A549 (cell line): Measurements from ENCODE around the gene INHA. TPM values are rescaled to one million over a fixed set of nuclear protein-coding genes. Genes with fewer than 3 reads are reported as not detected.

Source experiments
- ATAC-seq, 2 experiments: fragments of 200-7000 bp in 1 of 2; fragments of >200 bp in 1 of 2; cut with Nextera tagmentation in 1 of 2; cut with Tn5 transposase in 1 of 2; 3 replicates each; pipeline versions ENCODE4 v1.8.0 to v1.9.1; 2018 to 2020; ENCODE audit warnings: mild to moderate bottlenecking in 1 of 2, moderate library complexity in 1 of 2
- CTCF ChIA-PET: fragments of 300-600 bp; sonication (Branson Sonifier 250); formaldehyde crosslinking; extraction: SDS; loops from one replicate; lab custom pipeline; 2021; ENCODE audit warnings: antibody characterized with exemption, inconsistent platforms; lab: Yijun Ruan, JAX
- POLR2A ChIA-PET: fragments of 350-600 bp; formaldehyde crosslinking; extraction: SDS; loops from one replicate; lab custom pipeline; 2021; ENCODE audit warnings: antibody characterized with exemption, inconsistent platforms; lab: Yijun Ruan, JAX
- DNase-seq, 2 experiments: peaks; one replicate each; pipeline versions ENCODE4 v3.0.0 to v3.0.0-alpha.2; 2011 to 2016; ENCODE audit warnings: low read depth in 1 of 2, low spot score in 1 of 2
- FAIRE-seq: peaks from 2 replicates; lab custom pipeline; 2011; peaks lifted over from hg19 to GRCh38; lab: Jason Lieb, UNC
- H3K27ac ChIP-seq, 2 experiments: fragments of >200 bp; sonication (Bioruptor Twin); formaldehyde crosslinking; 3 replicates each; pipeline ENCODE4 v1.5.1; 2016 to 2017
- H3K4me1 ChIP-seq: fragments of >200 bp; sonication (Bioruptor Twin); formaldehyde crosslinking; 3 replicates; pipeline ENCODE4 v1.6.1; 2016
- H3K4me2 ChIP-seq: fragments of >200 bp; sonication (Bioruptor Twin); formaldehyde crosslinking; 3 replicates; pipeline ENCODE4 v1.6.1; 2016
- H3K4me3 ChIP-seq: fragments of >200 bp; sonication (Bioruptor Twin); formaldehyde crosslinking; 3 replicates; pipeline ENCODE4 v1.5.1; 2016
- H3K9me3 ChIP-seq: fragments of >200 bp; sonication (Bioruptor Twin); formaldehyde crosslinking; 3 replicates; pipeline ENCODE4 v1.6.1; 2016
- BCL3 ChIP-seq: fragments of >200 bp; sonication (Bioruptor Twin); formaldehyde crosslinking; IDR thresholded peaks from 3 replicates; pipeline ENCODE4 v1.6.1; 2016
- CEBPB ChIP-seq, 2 experiments: fragments of >200 bp in 1 of 2; sonication (Bioruptor Twin) in 1 of 2; formaldehyde crosslinking in 1 of 2; IDR thresholded peaks; 2 replicates each; pipeline ENCODE4 v1.6.1; 2012 to 2016
- CHD4 ChIP-seq: fragments of 200-600 bp; sonication (generic); IDR thresholded peaks from 2 replicates; pipeline ENCODE4 v1.6.1; 2016; ENCODE audit warnings: antibody characterized with exemption, mild to moderate bottlenecking, borderline replicate concordance
- EP300 ChIP-seq, 2 experiments: fragments of >200 bp; sonication (Bioruptor Twin); formaldehyde crosslinking; IDR thresholded peaks; 2 replicates in 1 of 2; 3 replicates in 1 of 2; pipeline ENCODE4 v1.6.1; 2016 to 2017
- ESRRA ChIP-seq: fragments of 150-350 bp; IDR thresholded peaks from 2 replicates; pipeline ENCODE4 v1.6.1; 2014; ENCODE audit warnings: mild to moderate bottlenecking, low read length, borderline replicate concordance
- FOSB ChIP-seq: fragments of 250-450 bp; sonication (Bioruptor Pico); IDR thresholded peaks from 2 replicates; pipeline ENCODE4 v1.5.0; 2020; ENCODE audit warnings: mild to moderate bottlenecking, moderate library complexity
- GATA3 ChIP-seq: IDR thresholded peaks from 2 replicates; pipeline ENCODE4 v1.6.1; 2012; ENCODE audit warnings: borderline replicate concordance
- HEYL ChIP-seq: fragments of 250-450 bp; sonication (Bioruptor Pico); IDR thresholded peaks from 2 replicates; pipeline ENCODE4 v1.8.0; 2021; ENCODE audit warnings: mild to moderate bottlenecking, moderate library complexity
- HOXA7 ChIP-seq: fragments of 250-450 bp; sonication (Bioruptor Pico); IDR thresholded peaks from 2 replicates; pipeline ENCODE4 v1.5.0; 2020; ENCODE audit warnings: mild to moderate bottlenecking, moderate library complexity
- HOXB13 ChIP-seq: fragments of 250-450 bp; sonication (Bioruptor Pico); IDR thresholded peaks from 2 replicates; pipeline ENCODE4 v1.5.0; 2020; ENCODE audit warnings: low read depth, mild to moderate bottlenecking, moderate library complexity
- HOXB5 ChIP-seq: fragments of 250-450 bp; sonication (Bioruptor Pico); IDR thresholded peaks from 2 replicates; pipeline ENCODE4 v1.5.0; 2020; ENCODE audit warnings: mild to moderate bottlenecking, moderate library complexity
- JUNB ChIP-seq: fragments of >200 bp; sonication (Bioruptor Twin); formaldehyde crosslinking; IDR thresholded peaks from 2 replicates; pipeline ENCODE4 v1.6.1; 2016
- RFX5 ChIP-seq: fragments of 450-650 bp; IDR thresholded peaks from 2 replicates; pipeline ENCODE4 v1.7.1; 2014; ENCODE audit warnings: antibody characterized with exemption, mild to moderate bottlenecking, moderate library complexity
- RNF2 ChIP-seq: fragments of 200-600 bp; sonication (generic); IDR thresholded peaks from 2 replicates; pipeline ENCODE4 v1.6.1; 2016; ENCODE audit warnings: low read depth, mild to moderate bottlenecking, antibody characterized with exemption, moderate library complexity, borderline replicate concordance
- ZFP36 ChIP-seq: fragments of 450-650 bp; IDR thresholded peaks from 2 replicates; pipeline ENCODE4 v1.6.1; 2014; ENCODE audit warnings: borderline replicate concordance; ENCODE audit not compliant: partially characterized antibody
- WGBS: methylation state at CpG from one replicate; pipeline ENCODE4 v1.1.6; 2017; ENCODE audit errors: missing lambda C conversion rate; 5-methylcytosine and 5-hydroxymethylcytosine counted together
- polyA plus RNA-seq, 4 experiments: library from polyadenylated mRNA; depleted of rRNA in 3 of 4; stranded (reverse); fragments of >200 nt; fragmentation: RNase III in 1 of 4; extraction: RNeasy Plus Mini Kit Qiagen cat#74134 plus additional on column Dnase treatment in 1 of 4; gene quantifications; 2 replicates in 3 of 4; 3 replicates in 1 of 4; pipeline ENCODE4 v1.2.3, GENCODE V29; 2011 to 2017
- TF ChIP-seq, protein P1 (sequence below): fragments of 450-650 bp; IDR thresholded peaks from 2 replicates; pipeline ENCODE4 v1.6.1; 2014; ENCODE audit warnings: antibody characterized with exemption
- TF ChIP-seq, protein P2 (sequence below): fragments of 200-600 bp; sonication (generic); IDR thresholded peaks from 2 replicates; pipeline ENCODE4 v1.6.1; 2016; ENCODE audit warnings: antibody characterized with exemption, mild to moderate bottlenecking, moderate library complexity
- TF ChIP-seq, protein P3 (sequence below): IDR thresholded peaks from 2 replicates; pipeline ENCODE4 v1.6.1; 2012

Gene INHA
- polyA plus RNA-seq, 2 of the 4 experiments (the other 2 are of a cell fraction): 0.49 to 0.72 TPM

GRCh38 chr2:219531639-219532377 is 40.3 kb upstream of the INHA start:
- TF ChIP-seq, protein P1, sequence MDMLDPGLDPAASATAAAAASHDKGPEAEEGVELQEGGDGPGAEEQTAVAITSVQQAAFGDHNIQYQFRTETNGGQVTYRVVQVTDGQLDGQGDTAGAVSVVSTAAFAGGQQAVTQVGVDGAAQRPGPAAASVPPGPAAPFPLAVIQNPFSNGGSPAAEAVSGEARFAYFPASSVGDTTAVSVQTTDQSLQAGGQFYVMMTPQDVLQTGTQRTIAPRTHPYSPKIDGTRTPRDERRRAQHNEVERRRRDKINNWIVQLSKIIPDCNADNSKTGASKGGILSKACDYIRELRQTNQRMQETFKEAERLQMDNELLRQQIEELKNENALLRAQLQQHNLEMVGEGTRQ: no peak
- no peak for TF ChIP-seq CHD4
- TF ChIP-seq, protein P2, sequence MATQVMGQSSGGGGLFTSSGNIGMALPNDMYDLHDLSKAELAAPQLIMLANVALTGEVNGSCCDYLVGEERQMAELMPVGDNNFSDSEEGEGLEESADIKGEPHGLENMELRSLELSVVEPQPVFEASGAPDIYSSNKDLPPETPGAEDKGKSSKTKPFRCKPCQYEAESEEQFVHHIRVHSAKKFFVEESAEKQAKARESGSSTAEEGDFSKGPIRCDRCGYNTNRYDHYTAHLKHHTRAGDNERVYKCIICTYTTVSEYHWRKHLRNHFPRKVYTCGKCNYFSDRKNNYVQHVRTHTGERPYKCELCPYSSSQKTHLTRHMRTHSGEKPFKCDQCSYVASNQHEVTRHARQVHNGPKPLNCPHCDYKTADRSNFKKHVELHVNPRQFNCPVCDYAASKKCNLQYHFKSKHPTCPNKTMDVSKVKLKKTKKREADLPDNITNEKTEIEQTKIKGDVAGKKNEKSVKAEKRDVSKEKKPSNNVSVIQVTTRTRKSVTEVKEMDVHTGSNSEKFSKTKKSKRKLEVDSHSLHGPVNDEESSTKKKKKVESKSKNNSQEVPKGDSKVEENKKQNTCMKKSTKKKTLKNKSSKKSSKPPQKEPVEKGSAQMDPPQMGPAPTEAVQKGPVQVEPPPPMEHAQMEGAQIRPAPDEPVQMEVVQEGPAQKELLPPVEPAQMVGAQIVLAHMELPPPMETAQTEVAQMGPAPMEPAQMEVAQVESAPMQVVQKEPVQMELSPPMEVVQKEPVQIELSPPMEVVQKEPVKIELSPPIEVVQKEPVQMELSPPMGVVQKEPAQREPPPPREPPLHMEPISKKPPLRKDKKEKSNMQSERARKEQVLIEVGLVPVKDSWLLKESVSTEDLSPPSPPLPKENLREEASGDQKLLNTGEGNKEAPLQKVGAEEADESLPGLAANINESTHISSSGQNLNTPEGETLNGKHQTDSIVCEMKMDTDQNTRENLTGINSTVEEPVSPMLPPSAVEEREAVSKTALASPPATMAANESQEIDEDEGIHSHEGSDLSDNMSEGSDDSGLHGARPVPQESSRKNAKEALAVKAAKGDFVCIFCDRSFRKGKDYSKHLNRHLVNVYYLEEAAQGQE: no peak
- no peak for TF ChIP-seq ZFP36
- no peak for TF ChIP-seq HOXB13 (CRISPR knock-in tag)
- TF ChIP-seq EP300 (IDR thresholded peaks at IDR 0.05): no peak
- no peak for TF ChIP-seq RFX5
- no peak for TF ChIP-seq BCL3
- TF ChIP-seq GATA3: no peak
- no peak for TF ChIP-seq CEBPB (IDR thresholded peaks at IDR 0.05)
- TF ChIP-seq HEYL (CRISPR knock-in tag): no peak
- H3K4me2 ChIP-seq: no peak overlapping the region
- CTCF ChIA-PET: interaction anchor here (1.1 to 79.1 kb wide), 10 partner anchors 9 to 361 kb away, joined by 3 to 3291 read pairs (median 37); partner anchors contain the start of genes ASIC4, CHPF, DES and GMPPA
- no peaks in the 10 kb centered on the region for H3K9me3 ChIP-seq
- no peak for ATAC-seq
- DNase-seq: no peak
- no peak overlapping the region for H3K4me3 ChIP-seq
- no peak for FAIRE-seq
- H3K27ac ChIP-seq: no peak overlapping the region
- peaks cover 4% of the 10 kb centered on the region; the same call in 1 of the 3 replicates for H3K4me1 ChIP-seq
- 52% methylated on average over 15 of the region's 20 CpGs for WGBS
- POLR2A ChIA-PET: no interaction called here

DNA sequence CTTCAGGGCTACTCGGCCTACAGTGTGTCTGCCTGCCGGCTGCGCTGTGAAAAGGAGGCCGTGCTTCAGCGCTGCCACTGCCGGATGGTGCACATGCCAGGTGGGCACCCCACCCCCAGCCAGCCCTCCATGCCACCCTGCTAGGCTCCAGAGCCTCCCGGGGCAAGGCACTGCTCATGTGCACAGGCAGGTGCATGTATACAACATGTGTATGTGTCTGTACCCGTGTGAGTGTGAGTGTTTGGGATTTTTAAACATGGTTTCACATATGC is 39.8 kb upstream of the INHA start:
- Histone ChIP-seq H3K9me3 (no peaks in the 10 kb centered on the region), H3K27ac (no peak overlapping the region), H3K4me3 (no peak overlapping the region), H3K4me1 (peaks cover 4% of the 10 kb centered on the region; the same call in 1 of the 3 replicates), H3K4me2 (no peak overlapping the region)
- no peak for DNase-seq
- ChIA-PET POLR2A (no interaction called here), CTCF (interaction anchor here (6.4 to 79.1 kb wide), 4 partner anchors 9 to 130 kb away, joined by 109 to 3291 read pairs (median 263); partner anchors contain the start of genes ASIC4, CHPF, GMPPA and SPEG)
- no peak for ATAC-seq
- WGBS: 0% methylated on average over 1 of the region's 8 CpGs
- TF ChIP-seq CHD4 (no peak), ESRRA (no peak), HOXA7 (CRISPR knock-in tag) (no peak), FOSB (CRISPR knock-in tag) (no peak), HOXB13 (CRISPR knock-in tag) (no peak)
- TF ChIP-seq, all 56 proteins: peak for 0
- FAIRE-seq: no peak

DNA sequence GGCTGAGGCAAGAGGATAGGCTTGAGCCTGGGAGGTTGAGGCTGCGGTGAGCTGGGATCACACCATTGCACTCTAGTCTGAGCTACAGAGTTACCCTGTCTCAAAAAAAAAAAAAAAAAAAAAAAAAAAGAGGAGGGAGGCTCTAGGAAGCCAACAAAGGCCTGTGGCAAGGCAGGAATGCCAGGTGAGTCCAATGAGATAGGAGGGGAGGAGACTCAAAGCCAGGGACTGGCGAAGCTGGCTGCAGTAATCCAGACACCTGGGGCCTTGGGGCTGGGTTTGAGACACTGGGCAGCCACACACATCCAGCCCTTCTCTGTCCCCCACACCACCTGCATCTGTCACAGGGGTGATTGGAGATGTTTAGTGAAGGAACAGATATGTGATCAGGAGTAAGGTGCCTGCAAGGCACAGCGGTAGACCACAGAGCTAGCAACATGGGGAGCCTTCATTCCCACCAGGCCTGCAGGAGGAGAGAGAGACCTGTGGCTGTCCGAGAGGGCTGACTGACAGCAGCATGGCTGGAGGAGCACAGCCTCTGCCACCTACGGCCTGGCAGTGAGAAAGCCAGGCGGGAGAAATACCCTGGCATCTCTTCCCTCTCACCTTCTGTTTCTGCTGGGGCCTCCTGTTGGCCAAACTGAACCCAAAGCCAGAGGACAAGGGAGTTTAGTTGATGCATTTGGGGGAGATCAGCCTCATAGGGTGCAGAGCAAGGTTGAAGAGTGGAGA is 38.0 kb upstream of the INHA start:
- DNase-seq: no peak
- Histone ChIP-seq H3K4me1 (peaks cover 4% of the 10 kb centered on the region; the same call in 1 of the 3 replicates), H3K4me3 (no peak overlapping the region), H3K4me2 (no peak overlapping the region), H3K9me3 (no peaks in the 10 kb centered on the region), H3K27ac (no peak overlapping the region)
- FAIRE-seq: no peak
- TF ChIP-seq HEYL (CRISPR knock-in tag): no peak
- TF ChIP-seq, protein P3, sequence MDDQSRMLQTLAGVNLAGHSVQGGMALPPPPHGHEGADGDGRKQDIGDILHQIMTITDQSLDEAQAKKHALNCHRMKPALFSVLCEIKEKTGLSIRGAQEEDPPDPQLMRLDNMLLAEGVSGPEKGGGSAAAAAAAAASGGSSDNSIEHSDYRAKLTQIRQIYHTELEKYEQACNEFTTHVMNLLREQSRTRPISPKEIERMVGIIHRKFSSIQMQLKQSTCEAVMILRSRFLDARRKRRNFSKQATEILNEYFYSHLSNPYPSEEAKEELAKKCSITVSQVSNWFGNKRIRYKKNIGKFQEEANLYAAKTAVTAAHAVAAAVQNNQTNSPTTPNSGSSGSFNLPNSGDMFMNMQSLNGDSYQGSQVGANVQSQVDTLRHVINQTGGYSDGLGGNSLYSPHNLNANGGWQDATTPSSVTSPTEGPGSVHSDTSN: no peak
- no peak for TF ChIP-seq JUNB
- TF ChIP-seq RNF2: no peak
- TF ChIP-seq BCL3: no peak
- no peak for TF ChIP-seq CEBPB (IDR thresholded peaks at IDR 0.05)
- TF ChIP-seq HOXB5 (CRISPR knock-in tag): no peak
- CTCF ChIA-PET: interaction anchor here (0.6 to 79.1 kb wide), 5 partner anchors 7 to 132 kb away, joined by 3 to 3291 read pairs (median 164); partner anchors contain the start of genes ASIC4, CHPF, GMPPA and SPEG
- WGBS: 60% methylated on average over 6 of the region's 6 CpGs
- no peak for ATAC-seq
- POLR2A ChIA-PET: no interaction called here
